GM10266 (cell line): Measurements from ENCODE around the gene WDR6.

Source experiments
- DNase-seq: peaks from one replicate; pipeline ENCODE4 v3.0.0; 2012; ENCODE audit errors: extremely low spot score
- CTCF ChIP-seq: IDR thresholded peaks from 2 replicates; pipeline ENCODE4 v1.5.1; 2012; ENCODE audit warnings: mild to moderate bottlenecking, low read depth; ENCODE audit not compliant: control insufficient read depth, insufficient read depth; ENCODE audit errors: missing control alignments

WDR6 gene

DNA sequence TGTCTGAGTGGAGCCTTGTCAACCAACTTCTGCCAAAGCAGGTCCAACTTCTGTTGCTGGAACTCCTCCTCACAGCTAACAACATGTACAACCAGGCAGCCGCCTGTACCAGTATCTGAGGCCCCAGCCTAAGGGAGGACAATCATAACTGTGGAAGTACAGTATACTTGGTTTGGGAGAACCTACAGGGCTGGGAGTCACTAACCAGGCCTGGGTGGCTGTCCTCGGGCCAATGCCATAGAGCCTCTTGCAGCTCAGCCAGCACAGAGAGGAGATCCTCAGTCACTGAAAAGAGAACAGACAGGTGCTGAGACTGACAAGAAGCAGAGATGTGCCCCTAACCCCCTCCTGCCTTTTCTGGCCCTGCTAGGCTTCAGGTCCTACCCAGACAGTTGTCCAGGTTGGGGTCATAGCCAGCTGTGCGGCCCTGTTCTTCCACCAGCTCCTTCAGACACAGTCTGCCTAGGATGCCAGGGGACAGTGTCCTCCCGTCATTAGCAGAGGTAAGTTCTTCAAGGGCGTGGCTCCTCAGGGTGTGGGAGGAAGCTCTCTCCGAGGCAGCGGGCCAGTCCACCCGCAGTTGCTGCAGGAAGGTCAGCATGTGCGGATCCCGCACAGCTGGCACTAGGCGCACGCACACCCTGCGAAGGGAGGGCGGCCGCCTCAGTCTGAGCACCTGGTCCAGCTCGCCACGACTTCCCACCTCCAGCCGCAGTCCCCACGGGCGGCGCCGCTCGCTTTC lies 10.2 kb downstream of the WDR6 start:
- TF ChIP-seq CTCF, result no peak
- no peak for DNase-seq

DNA sequence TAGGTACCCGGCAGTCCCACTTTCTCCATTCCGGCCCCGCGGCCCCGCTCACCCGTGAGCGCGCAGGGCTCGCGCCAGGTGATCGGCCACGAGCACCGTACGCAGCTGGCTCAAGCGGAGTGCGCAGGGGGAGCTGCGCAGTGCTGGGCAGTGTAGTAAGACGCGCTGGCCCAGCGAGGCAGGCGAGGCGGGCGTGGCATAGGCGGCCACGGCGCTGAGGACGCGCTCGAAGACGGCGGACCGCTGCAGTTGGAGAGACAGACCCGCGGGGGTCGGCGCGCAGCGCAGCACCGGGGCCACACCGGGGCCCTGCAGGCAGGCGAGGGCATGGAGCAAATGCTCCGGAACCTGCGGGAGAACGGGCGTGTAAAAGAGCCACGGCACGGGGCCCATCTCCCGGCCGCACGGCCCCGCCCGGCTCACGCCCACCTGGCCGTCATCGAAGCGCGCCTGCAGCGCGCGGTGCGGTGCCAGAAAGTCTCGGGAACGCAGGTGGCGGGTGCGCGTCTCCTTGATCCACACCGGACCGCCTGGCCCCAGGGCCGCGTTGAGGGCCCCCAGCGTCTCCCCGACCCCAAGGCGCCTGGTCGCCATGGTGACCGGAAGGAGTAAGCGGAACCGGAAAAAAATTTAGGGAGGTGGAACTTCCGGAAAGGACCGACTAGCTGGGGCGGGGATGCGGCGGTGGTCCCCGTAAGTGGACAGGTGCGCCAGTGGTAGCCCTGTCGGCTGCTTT lies 10.9 kb downstream of the WDR6 start, which contains the start of gene DALRD3:
Gene DALRD3 (minus strand): TSS at position 610 of the 736 bp plus-strand sequence. CDS start 16 bp downstream, at position 594.
- peak; percentile 89 for DNase-seq
- TF ChIP-seq CTCF, result no peak

- no peak for DNase-seq
- no peak for TF ChIP-seq CTCF
These were observed 11.5 kb downstream of the WDR6 start for GRCh38 chr3:49018707-49019006.

DNA sequence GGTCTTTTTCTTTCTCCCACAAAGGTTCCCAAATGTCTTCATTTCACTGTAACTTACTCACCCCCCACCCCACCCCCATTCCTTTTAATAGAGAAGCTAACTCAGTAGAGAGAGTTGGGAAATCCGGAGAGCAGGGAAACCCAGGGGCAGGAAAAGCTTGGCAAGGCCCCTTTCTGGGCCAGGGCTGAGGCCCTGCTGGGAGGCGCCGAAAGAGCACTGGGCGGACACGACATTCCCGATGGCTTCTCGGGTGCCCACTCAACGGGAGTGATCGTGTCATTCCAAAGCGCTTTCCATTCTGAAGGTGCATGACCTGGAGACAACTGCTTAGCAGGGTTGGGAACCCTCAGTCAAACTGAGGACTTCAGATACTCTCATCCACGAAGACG lies 12.7 kb downstream of the WDR6 start:
- no peak for TF ChIP-seq CTCF
- DNase-seq, result no peak

DNA sequence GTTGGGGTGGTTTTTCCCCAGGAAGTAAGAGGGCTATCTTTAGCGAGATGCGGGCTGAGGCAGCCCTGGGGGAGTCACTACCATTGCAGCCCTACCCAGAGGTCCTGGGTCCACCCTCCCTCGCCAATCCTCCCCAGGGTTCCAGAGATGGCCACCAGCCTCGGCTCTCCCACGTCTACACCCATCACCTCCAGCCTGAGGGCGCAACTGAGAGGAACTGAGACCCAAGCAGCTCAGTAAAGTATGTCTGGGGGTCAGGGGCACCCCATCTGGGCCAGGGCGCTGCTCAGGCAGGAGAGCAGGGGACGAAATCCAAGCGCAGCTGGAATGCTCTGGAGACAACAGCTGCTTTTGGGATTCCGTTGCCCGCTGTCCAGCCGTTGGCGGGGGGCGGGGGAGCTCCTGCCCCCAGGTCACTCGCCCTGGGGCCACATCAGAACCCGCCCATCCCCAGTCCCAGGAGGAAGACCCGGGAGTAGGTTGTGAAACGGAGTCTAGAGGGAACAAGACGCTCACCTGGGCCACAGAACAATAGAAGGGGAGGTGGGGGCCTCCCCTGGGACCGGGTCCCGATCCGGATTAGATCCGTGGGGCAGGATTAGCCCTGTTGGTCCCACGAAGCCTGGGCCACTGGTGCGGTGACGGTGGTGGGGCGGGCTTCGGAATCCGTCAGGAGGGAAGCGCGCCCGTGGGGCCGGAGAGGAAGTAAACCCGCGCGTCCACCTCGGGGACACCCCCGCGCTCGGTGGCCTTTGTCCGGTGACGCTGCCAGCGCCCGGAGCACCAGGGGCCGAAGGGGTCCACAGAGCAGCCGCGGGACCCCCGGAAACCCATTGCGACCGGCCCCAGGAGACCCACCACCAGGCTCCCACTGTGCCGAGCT lies 13.4 kb downstream of the WDR6 start:
- DNase-seq, result peak; percentile 77
- TF ChIP-seq CTCF, result peak; percentile 17

GRCh38 chr3:49021213-49021812 lies 14.1 kb downstream of the WDR6 start:
- peak; percentile 97 for DNase-seq
- no peak for TF ChIP-seq CTCF
